Head of caudate nucleus (tissue), 42 donors: ENCODE measurements around the gene CYGB.
"Not testable (repeated sequence)": the region's sequence is repeated elsewhere in the genome, so short reads cannot be mapped to it uniquely, and the experiment has no call there.

Experiments
- DNase-seq, 42 donors: peaks; one replicate each; pipeline versions ENCODE4 v3.0.0 to v3.0.0-alpha.2; 2020 to 2021; ENCODE audit warnings: mixed read lengths in 7 of 42
- intact Hi-C: fragments of 100-400 bp; cut with DNase I; formaldehyde crosslinking; loops from one replicate; pipeline ENCODE4 v1.15.0; 2022

Gene CYGB

DNA sequence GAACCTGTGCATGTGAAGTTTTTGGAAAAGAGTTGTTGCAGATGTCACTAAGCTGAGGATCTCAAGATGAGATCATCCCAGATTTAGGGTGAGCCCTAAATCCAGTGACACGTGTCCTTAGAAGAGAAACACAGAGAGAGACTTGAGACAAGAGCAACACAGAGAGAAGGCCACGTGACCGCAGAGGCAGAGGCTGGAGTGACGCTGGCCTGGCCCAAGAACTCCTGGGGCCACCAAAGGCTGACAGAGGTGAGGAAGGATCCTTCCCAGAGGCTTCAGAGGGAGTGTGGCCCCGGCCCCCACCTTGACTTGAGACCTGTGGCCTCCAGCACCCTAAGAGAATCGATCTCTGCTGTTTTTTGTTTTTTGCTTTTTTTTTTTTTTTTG lies 24.2 kb downstream of the CYGB start:
- DNase-seq = no peak
- intact Hi-C loops = no loop called here

GRCh38 chr17:76512366-76513305 lies 24.9 kb downstream of the CYGB start:
- intact Hi-C loops = no loop called here

GRCh38 chr17:76511668-76512365 lies 25.7 kb downstream of the CYGB start:
- intact Hi-C loops = no loop called here
- DNase-seq = no peak

More at GRCh38 chr17:76512366-76513305, 24.9 kb downstream of the CYGB start:
- no peak for DNase-seq

GRCh38 chr17:76510831-76511244 lies 26.7 kb downstream of the CYGB start:
- no peak for DNase-seq
- intact Hi-C loops = no loop called here

DNA sequence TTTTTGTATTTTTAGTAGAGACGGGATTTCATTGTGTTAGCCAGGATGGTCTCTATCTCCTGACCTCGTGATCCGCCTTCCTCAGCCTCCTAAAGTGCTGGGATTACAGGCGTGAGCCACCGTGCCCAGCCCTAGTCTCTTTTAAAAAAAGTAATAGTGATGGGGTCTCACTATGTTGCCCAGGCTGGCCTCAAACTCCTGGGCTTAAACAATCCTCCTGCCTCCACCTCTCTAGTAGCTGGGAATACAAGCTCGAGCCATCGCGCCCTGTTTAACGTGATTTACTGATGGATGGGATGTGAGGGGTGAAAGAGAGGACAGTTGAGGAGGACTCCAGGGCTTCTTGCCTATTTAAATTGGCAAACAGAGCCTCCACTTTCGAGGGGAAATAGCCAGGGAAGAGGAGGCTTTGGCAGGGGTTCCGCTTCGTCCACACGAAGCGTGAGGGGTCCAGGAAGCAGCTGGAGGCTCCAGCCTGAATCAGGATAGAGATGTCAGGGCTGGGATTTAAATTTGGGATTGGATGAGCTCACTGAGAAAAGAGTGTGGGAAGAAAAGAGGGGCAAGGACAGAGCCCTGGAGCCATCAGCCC lies 28.9 kb downstream of the CYGB start:
- not testable (repeated sequence) for DNase-seq
- intact Hi-C loops = loop anchor here (10.0 kb wide), 1 partner anchor 104 kb away; no protein-coding TSS in a partner anchor

DNA sequence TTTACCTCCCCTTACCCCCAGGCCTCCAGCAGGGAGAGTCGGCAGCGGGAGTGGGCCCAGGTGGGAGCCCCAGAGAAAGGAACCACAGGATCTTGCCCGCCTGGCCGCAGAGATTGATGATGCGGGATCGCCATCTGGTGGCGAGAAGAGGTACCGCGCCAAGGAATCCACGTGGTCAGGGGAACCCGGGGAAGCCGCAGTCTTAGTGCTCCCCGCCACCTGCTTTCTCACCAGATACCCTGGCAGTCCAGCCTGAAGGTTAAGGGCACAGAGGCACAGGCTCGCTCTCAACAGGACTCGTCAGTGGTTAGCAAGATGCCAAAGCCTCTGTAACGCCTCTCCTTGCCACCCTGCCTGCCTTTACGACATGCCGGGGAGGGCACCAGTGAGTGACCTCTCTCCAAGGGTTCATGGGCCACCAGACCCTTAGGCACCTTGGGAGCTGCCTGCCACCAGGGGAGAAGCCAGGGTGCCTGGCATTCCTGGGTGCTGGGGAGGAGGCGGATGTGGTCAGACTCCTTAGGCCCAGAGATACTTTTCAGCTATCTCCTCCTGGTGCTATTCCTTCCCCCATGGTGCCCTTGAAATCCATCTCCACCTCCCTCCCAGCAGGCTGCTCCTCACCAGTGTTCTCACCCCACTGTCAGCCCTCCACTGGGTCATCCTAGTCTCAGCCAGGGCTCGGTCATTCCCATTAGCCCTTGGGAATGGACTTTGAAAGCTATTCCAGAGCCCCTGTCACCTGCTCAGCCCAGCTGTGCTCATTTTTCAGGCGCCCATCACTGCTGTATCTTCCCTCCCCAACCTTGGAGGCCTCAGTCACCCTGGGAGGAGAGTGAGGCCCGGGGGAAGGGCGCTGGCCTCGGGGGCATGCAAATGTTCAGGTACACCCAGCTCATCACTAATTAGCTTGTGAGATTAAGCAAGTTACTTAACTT lies 30.8 kb downstream of the CYGB start:
- DNase-seq = peak; percentile 60 to 95 (median 88)
- intact Hi-C loops = loop anchor here (2.0 to 10.0 kb wide), 2 partner anchors 40 to 102 kb away; partner anchors contain the start of gene AANAT

DNA sequence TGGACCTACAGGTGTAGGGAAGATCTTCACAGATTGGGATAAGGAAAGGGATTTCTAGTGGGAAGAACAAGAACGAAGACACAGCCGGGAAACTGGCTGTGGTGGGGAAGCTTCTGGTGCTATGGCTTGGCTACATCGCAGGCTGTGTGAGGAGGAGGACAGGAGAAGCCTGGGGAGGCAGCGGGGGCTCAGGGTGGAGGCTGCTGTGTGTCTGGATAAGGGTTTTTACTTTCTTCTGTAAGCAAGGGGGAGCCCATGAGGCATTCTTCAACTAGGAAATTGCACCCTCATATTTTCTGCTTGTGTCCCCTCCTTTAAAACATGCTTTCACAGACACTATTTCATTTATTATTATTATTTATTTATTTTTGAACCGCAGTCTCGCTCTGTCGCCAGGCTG lies 33.4 kb downstream of the CYGB start:
- no peak for DNase-seq
- intact Hi-C loops = loop anchor here (10.0 kb wide), 1 partner anchor 99 kb away; no protein-coding TSS in a partner anchor

DNA sequence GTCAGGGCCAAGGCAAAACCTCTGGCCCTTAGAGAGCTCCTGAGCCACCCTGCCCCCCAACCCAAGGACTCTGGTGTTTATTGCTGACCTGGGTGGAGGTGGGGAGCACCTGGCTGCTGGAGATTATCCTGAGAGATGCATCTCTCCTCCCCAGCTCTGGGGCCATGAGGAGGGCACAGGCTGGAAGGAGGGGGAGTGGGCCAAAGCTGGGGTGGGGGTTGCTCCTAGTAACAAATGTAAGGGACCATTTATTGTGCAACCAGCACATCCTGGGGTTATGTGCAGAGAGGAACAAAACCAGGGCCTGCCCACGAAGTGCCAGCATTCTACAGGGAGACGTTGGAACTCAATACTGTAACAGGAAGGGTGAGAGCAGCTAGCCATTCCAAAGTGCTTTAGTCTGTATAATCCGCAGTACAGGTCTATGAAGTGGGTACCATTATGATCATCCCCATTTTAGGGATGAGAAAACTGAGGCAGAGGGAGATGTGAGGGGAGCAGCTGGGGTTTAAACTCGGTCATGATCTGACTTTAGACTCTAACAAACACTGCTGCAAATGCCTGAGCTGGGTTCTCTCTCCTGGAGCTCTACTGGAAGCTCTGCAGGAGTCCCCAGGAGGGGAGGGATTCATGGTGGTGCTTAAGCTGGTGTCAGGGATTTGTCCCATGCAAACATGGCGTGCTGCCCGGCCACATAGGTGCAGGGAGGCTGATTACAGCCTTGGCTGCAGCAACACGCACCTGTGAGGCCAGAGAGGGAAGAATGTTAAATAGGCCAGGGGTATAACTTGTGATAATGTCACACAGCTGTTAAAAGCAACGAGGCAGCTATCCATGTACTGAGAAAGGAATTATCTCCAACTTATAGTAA lies 34.9 kb downstream of the CYGB start:
- intact Hi-C loops = loop anchor here (10.0 kb wide), 1 partner anchor 98 kb away; no protein-coding TSS in a partner anchor
- DNase-seq = no peak

DNA sequence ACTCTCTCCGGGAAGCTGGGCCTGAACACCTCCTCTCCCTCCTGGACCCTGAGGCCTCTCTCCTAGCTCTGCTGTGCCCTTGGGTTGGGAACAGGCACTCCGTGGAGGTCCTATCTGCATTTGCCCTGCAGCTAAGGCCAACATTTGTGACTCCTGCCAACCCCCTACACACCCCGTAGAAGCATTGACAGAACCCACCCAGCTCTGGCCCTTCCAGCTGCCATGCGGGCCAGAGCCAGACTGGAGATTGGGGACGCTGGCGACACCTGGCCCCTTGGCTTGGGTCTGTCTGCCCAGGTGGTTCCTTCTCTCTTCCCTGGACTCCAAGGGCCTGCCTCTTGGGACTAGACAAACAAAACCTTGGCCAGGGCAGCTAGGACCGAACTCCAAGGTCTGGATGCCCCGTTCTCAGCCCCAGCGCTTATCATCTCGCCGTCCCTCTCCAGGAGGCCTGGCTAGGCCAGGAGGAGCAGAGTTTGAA lies 35.6 kb downstream of the CYGB start:
- intact Hi-C loops = loop anchor here (10.0 kb wide), 1 partner anchor 97 kb away; no protein-coding TSS in a partner anchor
- no peak for DNase-seq

GRCh38 chr17:76501018-76501826 lies 36.3 kb downstream of the CYGB start, which contains the start of gene RHBDF2:
RHBDF2 (minus strand) TSS chr17:76501423; CDS start chr17:76481524, 19,899 bp downstream.
- intact Hi-C loops = loop anchor here (10.0 kb wide), 1 partner anchor 96 kb away; no protein-coding TSS in a partner anchor
- DNase-seq = peak; percentile 68 to 90 (median 84)

- DNase-seq = no peak
- intact Hi-C loops = loop anchor here (10.0 kb wide), 1 partner anchor 96 kb away; no protein-coding TSS in a partner anchor
These were observed 36.8 kb downstream of the CYGB start for GRCh38 chr17:76500747-76501017.

DNA sequence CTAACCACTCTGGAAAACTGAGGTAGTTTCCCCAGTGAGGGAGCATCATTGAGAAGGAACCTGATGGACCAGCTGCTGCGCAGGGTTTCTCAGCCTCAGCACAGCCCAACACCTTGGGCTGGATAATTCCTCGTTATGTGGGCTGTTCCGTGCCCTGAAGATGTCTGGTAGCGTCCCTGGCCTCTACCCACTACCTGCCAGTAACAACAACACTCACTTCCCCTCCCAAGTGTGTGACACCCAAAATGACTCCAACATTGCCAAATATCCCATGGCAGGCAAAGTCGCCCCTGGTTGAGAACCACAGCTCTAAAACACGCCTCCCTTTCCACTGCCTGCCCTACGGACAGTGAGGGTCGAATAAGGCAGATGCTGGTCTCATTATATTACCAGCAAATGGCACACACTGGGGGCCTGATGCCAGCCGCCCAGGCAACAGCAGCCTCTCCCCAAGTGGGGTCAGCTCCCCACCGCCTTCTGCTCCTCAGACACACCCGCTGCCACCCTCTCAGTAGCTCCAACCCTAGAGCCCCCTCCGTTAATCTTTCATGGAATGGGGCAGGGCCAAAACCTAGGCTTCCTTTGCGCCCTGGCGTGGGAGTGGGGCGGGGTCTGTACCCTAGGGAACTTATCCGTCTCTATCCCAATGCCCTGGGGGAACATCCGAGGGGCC lies 37.3 kb downstream of the CYGB start:
- intact Hi-C loops = loop anchor here (10.0 kb wide), 1 partner anchor 95 kb away; no protein-coding TSS in a partner anchor
- DNase-seq = no peak

DNA sequence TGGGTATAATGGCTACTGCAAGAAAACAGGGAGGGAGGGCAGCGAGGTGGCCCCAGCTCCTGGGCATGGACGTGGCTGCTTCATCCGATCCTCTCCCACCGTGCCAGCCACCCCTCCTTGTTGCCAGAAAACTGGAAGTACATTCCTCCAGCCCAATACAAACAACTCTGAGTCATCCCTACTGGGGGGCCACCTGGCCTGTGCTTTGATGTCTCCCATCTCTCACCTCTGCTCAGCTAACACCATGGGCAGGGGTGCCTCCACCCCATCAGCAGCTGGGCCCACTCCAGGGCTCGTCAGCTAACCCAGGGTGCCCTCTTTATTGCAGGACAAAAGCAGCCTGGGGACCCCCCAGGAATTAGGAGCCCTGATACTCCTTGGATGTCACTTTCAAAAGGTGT lies 38.2 kb downstream of the CYGB start:
- no peak for DNase-seq
- intact Hi-C loops = no loop called here

DNA sequence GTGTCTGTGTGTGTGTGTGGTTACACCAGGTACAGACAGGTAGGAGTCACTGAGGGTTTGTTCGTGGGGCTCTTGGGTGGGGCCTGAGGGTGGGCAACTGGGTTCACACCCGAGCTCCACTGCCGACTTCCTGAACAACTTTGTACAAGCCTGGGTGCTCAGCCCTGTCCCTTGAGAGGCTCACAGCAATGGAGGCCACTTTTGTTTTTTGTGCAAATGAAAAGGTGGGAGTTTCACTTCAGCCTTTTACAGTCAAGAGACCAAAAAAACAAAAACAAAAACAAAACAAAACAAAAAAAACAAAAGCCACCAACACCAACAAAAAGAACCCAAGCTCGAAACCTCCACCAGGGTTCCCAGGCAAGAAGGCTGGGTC lies 38.6 kb downstream of the CYGB start:
- intact Hi-C loops = no loop called here
- no peak for DNase-seq

DNA sequence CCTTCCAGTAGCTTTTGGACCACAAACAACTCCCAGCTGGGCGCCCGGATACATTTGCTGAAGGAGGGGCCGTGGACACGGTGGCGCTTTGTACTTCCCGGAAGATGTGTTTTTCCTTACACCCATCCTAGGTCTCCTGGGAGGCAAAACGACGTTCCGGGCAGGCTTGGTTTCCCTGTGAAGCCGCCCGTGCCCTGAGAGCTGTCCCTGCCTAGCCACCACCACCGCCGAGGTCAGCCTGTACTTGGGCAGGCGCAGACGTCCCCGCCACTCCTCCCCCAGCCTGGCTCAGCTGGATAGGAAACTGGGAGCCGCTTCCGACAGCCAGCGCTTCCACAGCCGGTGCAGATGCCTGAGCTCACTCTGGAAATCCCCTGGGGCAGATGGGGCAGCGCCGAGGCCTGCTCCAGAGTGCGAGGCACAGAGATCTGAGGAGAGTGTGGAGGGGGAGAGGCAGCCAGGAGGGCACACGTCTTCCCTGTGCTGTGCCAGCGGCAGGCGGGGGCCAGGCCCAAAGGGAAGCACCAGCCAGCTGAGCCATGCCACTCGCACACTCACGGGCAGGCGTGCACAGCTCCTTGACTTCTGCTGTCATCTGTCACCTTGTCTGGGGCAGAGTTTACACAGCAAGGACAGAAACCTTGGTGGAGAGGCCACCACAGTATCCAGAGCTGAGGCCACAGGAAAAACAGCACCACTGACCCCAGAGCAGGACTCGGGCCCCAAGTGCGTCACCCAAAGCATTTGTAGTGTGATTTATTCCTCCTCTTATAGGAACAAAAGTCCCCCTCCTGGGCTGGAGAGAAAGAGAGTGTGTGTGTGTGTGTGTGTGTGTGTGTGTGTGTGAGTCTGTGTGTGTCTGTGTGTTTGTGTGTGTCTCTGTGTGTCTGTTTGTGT lies 39.3 kb downstream of the CYGB start:
- intact Hi-C loops = no loop called here
- peak in 41 of 42 donors; percentile 38 to 82 (median 63) for DNase-seq
